22Rv1 (cell line): ENCODE measurements around the gene CHDH.

Source experiments
- H3K27ac ChIP-seq: fragments of 450-650 bp; 2 replicates; pipeline ENCODE4 v1.5.1; 2017
- CTCF ChIP-seq: fragments of 450-650 bp; IDR thresholded peaks from 2 replicates; pipeline ENCODE4 v1.5.1; 2017; ENCODE audit warnings: mild to moderate bottlenecking
- ZFX ChIP-seq: fragments of 450-650 bp; IDR thresholded peaks from 2 replicates; pipeline ENCODE4 v1.6.1; 2017; ENCODE audit warnings: antibody characterized with exemption, borderline replicate concordance

Gene CHDH

DNA sequence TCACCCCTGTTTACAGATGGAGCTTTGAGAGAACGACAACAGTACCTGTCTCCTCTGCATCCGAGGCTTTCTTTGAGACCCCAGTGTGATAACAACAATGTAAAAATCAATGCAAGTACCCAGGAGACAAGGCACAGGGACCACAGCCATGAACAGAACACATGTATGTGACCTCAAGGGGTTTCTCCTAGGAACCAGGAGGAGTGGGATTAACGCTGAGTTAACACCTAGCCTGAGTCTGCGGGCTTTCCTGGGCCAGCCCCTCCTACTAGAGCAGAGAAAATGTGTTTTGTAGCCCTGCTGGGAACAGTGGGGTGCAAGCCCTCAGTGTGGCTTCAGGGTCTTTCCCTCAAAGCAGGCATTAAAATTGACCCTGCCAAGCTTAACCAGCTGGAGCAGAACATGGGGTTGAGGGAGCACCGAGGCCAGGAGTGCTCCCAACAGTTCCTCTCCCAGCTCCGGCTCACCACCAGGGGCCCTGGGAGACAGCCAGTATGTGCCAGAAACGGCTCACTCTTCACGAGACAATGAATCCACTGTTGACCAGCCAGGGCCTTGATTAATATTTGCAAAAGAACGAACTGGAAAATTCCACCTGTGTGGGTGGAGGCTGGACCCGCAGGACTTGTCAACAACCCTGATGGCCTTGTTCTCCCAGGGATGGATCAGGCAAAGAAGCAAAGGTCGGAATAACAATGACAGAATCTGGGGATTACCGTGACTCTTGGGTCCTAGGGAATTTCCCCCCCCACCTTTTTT is 3.6 kb downstream of the CHDH start:
- TF ChIP-seq ZFX = no peak
- peak; percentile 59 for TF ChIP-seq CTCF

DNA sequence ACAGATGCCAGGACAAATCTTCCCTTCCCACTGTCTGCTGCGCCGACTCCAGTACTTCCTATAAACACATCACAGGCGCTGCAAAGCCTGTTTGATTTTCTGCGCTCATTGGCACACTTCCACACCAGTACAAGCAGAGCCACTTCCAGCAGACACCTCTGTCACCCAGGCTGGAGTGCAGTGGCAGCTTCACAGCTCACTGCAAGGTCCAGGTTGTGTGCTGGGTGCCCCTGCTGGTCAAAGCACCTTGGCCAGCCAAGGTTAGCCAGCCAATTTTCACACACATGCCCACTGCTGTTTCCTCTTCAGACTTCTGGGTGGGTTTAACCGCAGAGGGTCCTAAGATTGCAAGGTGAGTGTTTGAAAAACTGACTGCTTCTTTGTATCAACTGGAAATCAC is 4.9 kb downstream of the CHDH start:
- peak overlapping the region; percentile 89 for H3K27ac ChIP-seq
- TF ChIP-seq ZFX (no peak), CTCF (peak; percentile 49)

More for the DNA sequence above, 3.6 kb downstream of the CHDH start:
- peak overlapping the region; percentile 89 for H3K27ac ChIP-seq

- no peak for TF ChIP-seq CTCF
- TF ChIP-seq ZFX = no peak
Measured at GRCh38 chr3:53837331-53837730, 8.9 kb downstream of the CHDH start.

DNA sequence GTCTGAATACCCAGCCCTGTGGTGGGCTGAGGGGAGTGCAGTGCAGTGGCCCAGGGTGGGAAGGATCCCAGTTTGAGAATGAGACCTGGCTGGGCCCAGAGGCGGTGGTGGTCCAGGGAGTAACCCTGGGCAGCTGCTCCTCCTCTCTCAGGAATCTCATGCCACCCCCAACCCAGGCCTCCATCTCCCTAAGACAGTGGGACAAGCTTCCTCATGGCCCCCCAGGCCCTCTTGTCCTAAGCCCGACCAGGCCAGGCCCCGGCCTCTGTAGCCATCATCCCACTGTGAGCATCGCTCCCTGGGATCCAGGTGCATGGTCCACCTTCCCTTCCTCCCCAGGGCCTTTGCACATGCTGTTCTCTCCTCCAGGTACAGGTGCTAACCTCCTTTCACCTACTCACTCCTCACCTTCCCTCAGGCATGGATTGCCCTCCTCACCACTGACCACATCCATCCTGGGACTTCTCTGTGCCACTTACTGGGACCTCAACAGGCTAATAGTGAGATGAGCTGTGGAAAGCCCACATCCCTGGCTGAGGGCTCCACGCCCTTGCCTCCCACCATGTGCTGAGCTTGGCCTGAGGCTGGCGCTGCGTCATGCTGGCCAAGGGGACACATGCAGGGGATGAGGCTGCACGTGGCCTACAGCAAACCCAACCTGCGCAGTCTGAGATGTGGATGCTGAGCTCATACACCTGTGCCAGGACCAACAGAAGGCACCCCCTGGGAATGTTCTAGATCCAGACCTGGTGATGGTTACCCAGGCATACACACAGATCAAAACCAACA is 9.9 kb downstream of the CHDH start:
- no peak overlapping the region for H3K27ac ChIP-seq
- TF ChIP-seq ZFX (no peak), CTCF (no peak)

More at GRCh38 chr3:53837331-53837730, 8.9 kb downstream of the CHDH start:
- H3K27ac ChIP-seq = no peak overlapping the region

DNA sequence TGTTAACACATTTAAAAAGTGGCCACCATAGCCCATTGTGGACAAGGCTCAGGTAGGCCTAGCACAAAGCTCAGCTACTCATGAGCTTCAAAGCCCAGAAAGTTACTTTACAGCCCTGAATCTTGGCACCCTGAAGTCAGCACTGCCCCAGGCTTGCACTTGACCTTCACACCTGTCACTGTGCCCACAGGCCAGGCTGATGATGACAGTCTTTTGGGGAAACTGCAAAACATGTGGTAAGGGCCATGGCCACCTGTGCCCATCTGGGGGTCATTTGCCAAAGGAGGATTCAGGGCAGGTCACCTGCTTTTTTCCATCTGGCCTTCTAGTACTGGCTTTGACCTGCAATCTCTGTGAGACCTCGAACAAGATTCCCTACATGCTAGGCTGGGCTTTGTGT is 11.0 kb downstream of the CHDH start:
- TF ChIP-seq CTCF (no peak), ZFX (no peak)
- H3K27ac ChIP-seq = no peak overlapping the region

DNA sequence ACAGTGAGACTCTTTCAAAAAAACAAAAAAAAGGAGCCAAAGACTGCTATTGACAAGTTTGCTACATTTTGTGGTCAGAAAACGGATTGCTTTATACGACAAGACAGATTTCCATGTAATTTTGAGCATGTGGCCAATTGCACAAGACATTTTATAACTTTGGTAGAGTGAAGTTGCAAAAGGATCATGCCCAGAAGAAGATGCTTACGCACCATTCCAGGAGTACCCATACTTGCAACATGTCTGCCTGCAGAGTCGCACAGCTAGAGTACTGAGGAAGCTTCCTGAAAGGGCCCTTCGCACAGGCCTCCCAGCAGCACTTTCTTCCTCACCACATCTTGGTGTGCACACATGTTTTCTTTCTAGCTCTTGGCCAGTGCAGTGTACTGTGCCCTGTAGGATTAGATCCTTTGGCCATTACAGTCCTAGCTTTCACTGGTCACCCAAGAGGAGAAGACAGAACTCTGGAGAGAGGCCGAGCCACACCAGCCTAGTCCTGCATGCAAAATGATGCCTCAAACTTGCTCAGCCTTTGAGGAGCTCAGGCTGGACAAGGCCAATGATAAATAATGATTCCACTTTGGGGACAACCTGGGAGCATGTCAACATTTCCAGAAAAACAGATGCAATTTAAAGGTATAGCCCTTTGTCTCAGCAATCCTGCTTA is 11.7 kb downstream of the CHDH start:
- TF ChIP-seq CTCF (no peak), ZFX (no peak)
- no peak overlapping the region for H3K27ac ChIP-seq

GRCh38 chr3:53833700-53834099 is 12.5 kb downstream of the CHDH start:
- no peak for TF ChIP-seq CTCF
- no peak for TF ChIP-seq ZFX
- no peak overlapping the region for H3K27ac ChIP-seq
